ENCODE data around the gene SLC27A5.
A peak's percentile ranks its signal among the peaks of the same experiment; 100 is the strongest.

SLC27A5 gene

DNA sequence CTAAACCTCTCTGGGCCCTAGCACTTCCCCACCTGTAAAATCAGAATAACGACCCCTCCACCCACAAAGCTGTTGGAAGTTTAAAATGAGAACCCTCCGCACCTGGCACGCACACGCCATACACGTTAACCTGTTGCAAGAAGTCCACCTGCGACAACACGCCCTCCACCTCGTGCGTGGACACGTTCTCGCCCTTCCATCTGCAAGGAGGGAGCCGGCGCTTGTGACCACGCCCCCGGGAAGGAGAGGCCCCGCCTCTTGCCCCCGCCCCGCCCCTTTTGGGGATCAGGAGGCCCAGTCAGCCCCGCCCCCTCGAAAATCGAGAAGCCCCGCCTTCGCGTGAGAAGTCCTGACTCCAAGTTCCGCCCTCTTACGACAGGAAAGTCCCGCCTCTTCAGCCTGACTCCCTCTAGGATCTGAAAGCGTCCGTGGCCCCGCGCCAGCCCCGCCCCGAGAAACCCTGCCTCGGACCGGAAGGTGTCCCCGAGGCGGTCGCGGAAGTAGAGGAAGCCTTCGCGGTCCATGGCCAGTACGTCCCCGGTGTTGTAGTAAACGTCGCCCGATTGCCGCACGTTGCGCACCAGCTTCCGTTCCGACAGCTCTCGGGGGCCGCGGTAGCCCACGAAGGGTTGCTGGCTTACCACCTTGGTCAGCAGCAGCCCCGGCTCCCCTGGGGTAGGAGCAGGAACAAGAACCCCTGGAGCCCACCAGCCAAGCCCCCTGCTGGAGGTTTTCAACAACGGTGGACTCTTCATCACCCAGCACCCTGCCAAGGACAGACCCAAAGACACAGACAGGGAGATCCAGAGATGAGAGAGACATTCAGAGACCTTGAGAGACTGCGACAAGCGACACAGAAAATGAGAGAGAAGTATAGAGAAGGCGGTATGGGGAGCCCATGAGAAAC, 12.5 kb downstream of the SLC27A5 start:
- Histone ChIP-seq H3K9ac (ENCODE audit: low read length) (peak overlapping the region; percentile 89), H3K4me2 (ENCODE audit: low read length, poor library complexity, severe bottlenecking) (peak overlapping the region; percentile 77), H3K36me3 (ENCODE audit: control insufficient read depth in 1 of 2, insufficient read depth in 2 of 2, low read depth in 1 of 2, low read length in 2 of 2) (peaks cover 0 to 3% of the 10 kb centered on the region in 2 experiments), H3K9me3 (ENCODE audit: control insufficient read depth, low read length) (no peaks in the 10 kb centered on the region), H3K79me1 (replicated peaks; ENCODE audit: low read length, poor library complexity, severe bottlenecking) (peaks cover 17% of the 10 kb centered on the region), H2BK120ac (ENCODE audit: low read depth, low read length) (peak overlapping the region; percentile 42), H2BK12ac (ENCODE audit: low read length in 2 of 2) (no peak overlapping the region), H4K91ac (ENCODE audit: low read length) (peak overlapping the region; percentile 88), H3K18ac (ENCODE audit: low read depth in 1 of 2, low read length in 2 of 2) (peak overlapping the region; percentile 73 to 82), H2AK5ac (ENCODE audit: low read length, severe bottlenecking) (no peak overlapping the region), H3K23ac (ENCODE audit: low read length in 2 of 2) (no peak overlapping the region), H3K27ac (ENCODE audit: low read length, poor library complexity, severe bottlenecking) (peak overlapping the region; percentile 36), H3K4me1 (ENCODE audit: control insufficient read depth, insufficient read depth, low read depth, low read length) (peaks cover 15% of the 10 kb centered on the region), H2BK5ac (ENCODE audit: low read depth, low read length, poor library complexity, severe bottlenecking) (no peak overlapping the region), H3K4ac (ENCODE audit: low read depth in 1 of 2, low read length in 2 of 2) (peak overlapping the region; percentile 47 to 59), H2BK15ac (ENCODE audit: low read depth, poor library complexity, severe bottlenecking) (peak overlapping the region; percentile 77), H3K14ac (ENCODE audit: low read length in 2 of 2) (no peak overlapping the region), H2AFZ (ENCODE audit: low read depth, low read length) (peak overlapping the region; percentile 36), H3K27me3 (ENCODE audit: control insufficient read depth in 1 of 2, insufficient read depth in 1 of 2, low read length in 2 of 2) (no peaks in the 10 kb centered on the region), H4K8ac (ENCODE audit: low read length) (peak overlapping the region; percentile 96), H3K4me3 (ENCODE audit: insufficient read depth in 1 of 2, low read depth in 1 of 2, low read length in 2 of 2) (peak overlapping the region; percentile 56 to 85)
- 2% methylated on average over 57 of the region's 60 CpGs for WGBS
- DNase-seq: peak; percentile 99

GRCh38 chr19:58498316-58499020, 13.3 kb downstream of the SLC27A5 start:
- H4K91ac ChIP-seq (ENCODE audit: low read length): peak overlapping the region; percentile 9
- no peak overlapping the region for H2BK5ac ChIP-seq (ENCODE audit: low read depth, low read length, poor library complexity, severe bottlenecking)
- H3K4me1 ChIP-seq (ENCODE audit: control insufficient read depth, insufficient read depth, low read depth, low read length): peaks cover 15% of the 10 kb centered on the region
- H4K8ac ChIP-seq (ENCODE audit: low read length): peak overlapping the region; percentile 41
- H3K18ac ChIP-seq (ENCODE audit: low read depth in 1 of 2, low read length in 2 of 2): peak overlapping the region; percentile 12 to 15
- no peak overlapping the region for H3K23ac ChIP-seq (ENCODE audit: low read length in 2 of 2)
- H2BK15ac ChIP-seq (ENCODE audit: low read depth, poor library complexity, severe bottlenecking): no peak overlapping the region
- H2BK12ac ChIP-seq (ENCODE audit: low read length in 2 of 2): peak overlapping the region in 1 of 2 experiments; percentile 17
- no peak overlapping the region for H2AK5ac ChIP-seq (ENCODE audit: low read length, severe bottlenecking)
- H3K4me3 ChIP-seq (ENCODE audit: insufficient read depth in 1 of 2, low read depth in 1 of 2, low read length in 2 of 2): peak overlapping the region; percentile 56 to 85
- H3K4ac ChIP-seq (ENCODE audit: low read depth in 1 of 2, low read length in 2 of 2): peak overlapping the region in 1 of 2 experiments; percentile 47
- H3K9ac ChIP-seq (ENCODE audit: low read length): peak overlapping the region; percentile 27
- no peaks in the 10 kb centered on the region for H3K27me3 ChIP-seq (ENCODE audit: control insufficient read depth in 1 of 2, insufficient read depth in 1 of 2, low read length in 2 of 2)
- H3K79me1 ChIP-seq (replicated peaks; ENCODE audit: low read length, poor library complexity, severe bottlenecking): peaks cover 17% of the 10 kb centered on the region
- no peak overlapping the region for H3K27ac ChIP-seq (ENCODE audit: low read length, poor library complexity, severe bottlenecking)
- peak overlapping the region; percentile 36 for H2AFZ ChIP-seq (ENCODE audit: low read depth, low read length)
- H3K14ac ChIP-seq (ENCODE audit: low read length in 2 of 2): no peak overlapping the region
- peak overlapping the region; percentile 77 for H3K4me2 ChIP-seq (ENCODE audit: low read length, poor library complexity, severe bottlenecking)
- peaks cover 0 to 3% of the 10 kb centered on the region in 2 experiments for H3K36me3 ChIP-seq (ENCODE audit: control insufficient read depth in 1 of 2, insufficient read depth in 2 of 2, low read depth in 1 of 2, low read length in 2 of 2)
- no peak for DNase-seq
- no peak overlapping the region for H2BK120ac ChIP-seq (ENCODE audit: low read depth, low read length)
- H3K9me3 ChIP-seq (ENCODE audit: control insufficient read depth, low read length): no peaks in the 10 kb centered on the region
- 59% methylated on average over 22 of the region's 22 CpGs for WGBS

- Histone ChIP-seq H2BK120ac (ENCODE audit: low read depth, low read length) (no peak overlapping the region), H3K4me1 (ENCODE audit: control insufficient read depth, insufficient read depth, low read depth, low read length) (peaks cover 15% of the 10 kb centered on the region), H4K91ac (ENCODE audit: low read length) (no peak overlapping the region), H3K27me3 (ENCODE audit: control insufficient read depth in 1 of 2, insufficient read depth in 1 of 2, low read length in 2 of 2) (no peaks in the 10 kb centered on the region), H3K9ac (ENCODE audit: low read length) (no peak overlapping the region), H2BK15ac (ENCODE audit: low read depth, poor library complexity, severe bottlenecking) (no peak overlapping the region), H3K23ac (ENCODE audit: low read length in 2 of 2) (no peak overlapping the region), H4K8ac (ENCODE audit: low read length) (peak overlapping the region; percentile 7), H3K9me3 (ENCODE audit: control insufficient read depth, low read length) (no peaks in the 10 kb centered on the region), H2BK5ac (ENCODE audit: low read depth, low read length, poor library complexity, severe bottlenecking) (no peak overlapping the region), H3K36me3 (ENCODE audit: control insufficient read depth in 1 of 2, insufficient read depth in 2 of 2, low read depth in 1 of 2, low read length in 2 of 2) (peaks cover 0 to 3% of the 10 kb centered on the region in 2 experiments), H3K14ac (ENCODE audit: low read length in 2 of 2) (no peak overlapping the region), H3K18ac (ENCODE audit: low read depth in 1 of 2, low read length in 2 of 2) (no peak overlapping the region), H3K4ac (ENCODE audit: low read depth in 1 of 2, low read length in 2 of 2) (peak overlapping the region in 1 of 2 experiments; percentile 8), H3K4me2 (ENCODE audit: low read length, poor library complexity, severe bottlenecking) (no peak overlapping the region), H3K27ac (ENCODE audit: low read length, poor library complexity, severe bottlenecking) (no peak overlapping the region), H2AFZ (ENCODE audit: low read depth, low read length) (no peak overlapping the region), H3K79me1 (replicated peaks; ENCODE audit: low read length, poor library complexity, severe bottlenecking) (peaks cover 17% of the 10 kb centered on the region), H2BK12ac (ENCODE audit: low read length in 2 of 2) (no peak overlapping the region), H2AK5ac (ENCODE audit: low read length, severe bottlenecking) (no peak overlapping the region), H3K4me3 (ENCODE audit: insufficient read depth in 1 of 2, low read depth in 1 of 2, low read length in 2 of 2) (no peak overlapping the region)
- 91% methylated on average over 8 of the region's 8 CpGs for WGBS
- no peak for DNase-seq
Measured at GRCh38 chr19:58497634-58498170, 14.1 kb downstream of the SLC27A5 start.

GRCh38 chr19:58492265-58492664, 19.5 kb downstream of the SLC27A5 start:
- 89% methylated on average over 12 of the region's 14 CpGs for WGBS
- H3K4ac ChIP-seq (ENCODE audit: low read depth in 1 of 2, low read length in 2 of 2): no peak overlapping the region
- H3K4me2 ChIP-seq (ENCODE audit: low read length, poor library complexity, severe bottlenecking): no peak overlapping the region
- no peaks in the 10 kb centered on the region for H3K9me3 ChIP-seq (ENCODE audit: control insufficient read depth, low read length)
- H2BK15ac ChIP-seq (ENCODE audit: low read depth, poor library complexity, severe bottlenecking): no peak overlapping the region
- no peak for DNase-seq
- H3K14ac ChIP-seq (ENCODE audit: low read length in 2 of 2): no peak overlapping the region
- H3K23ac ChIP-seq (ENCODE audit: low read length in 2 of 2): no peak overlapping the region
- H2AFZ ChIP-seq (ENCODE audit: low read depth, low read length): no peak overlapping the region
- H3K4me3 ChIP-seq (ENCODE audit: insufficient read depth in 1 of 2, low read depth in 1 of 2, low read length in 2 of 2): no peak overlapping the region
- no peaks in the 10 kb centered on the region for H3K4me1 ChIP-seq (ENCODE audit: control insufficient read depth, insufficient read depth, low read depth, low read length)
- H2BK120ac ChIP-seq (ENCODE audit: low read depth, low read length): no peak overlapping the region
- no peak overlapping the region for H3K27ac ChIP-seq (ENCODE audit: low read length, poor library complexity, severe bottlenecking)
- no peak overlapping the region for H3K18ac ChIP-seq (ENCODE audit: low read depth in 1 of 2, low read length in 2 of 2)
- H3K36me3 ChIP-seq (ENCODE audit: control insufficient read depth in 1 of 2, insufficient read depth in 2 of 2, low read depth in 1 of 2, low read length in 2 of 2): peaks cover 0 to 4% of the 10 kb centered on the region in 2 experiments
- H2BK5ac ChIP-seq (ENCODE audit: low read depth, low read length, poor library complexity, severe bottlenecking): no peak overlapping the region
- no peak overlapping the region for H2BK12ac ChIP-seq (ENCODE audit: low read length in 2 of 2)
- no peak overlapping the region for H3K9ac ChIP-seq (ENCODE audit: low read length)
- H3K27me3 ChIP-seq (ENCODE audit: control insufficient read depth in 1 of 2, insufficient read depth in 1 of 2, low read length in 2 of 2): no peaks in the 10 kb centered on the region
- no peak overlapping the region for H4K91ac ChIP-seq (ENCODE audit: low read length)
- H4K8ac ChIP-seq (ENCODE audit: low read length): no peak overlapping the region
- no peak overlapping the region for H2AK5ac ChIP-seq (ENCODE audit: low read length, severe bottlenecking)
- H3K79me1 ChIP-seq (replicated peaks; ENCODE audit: low read length, poor library complexity, severe bottlenecking): peaks cover 1% of the 10 kb centered on the region
